Mucosa of rectum (tissue), 2 donors: ENCODE results near the gene AMBP.

Experiments
- H3K27ac ChIP-seq, 2 donors: one replicate each; pipeline ENCODE4 v1.7.0; 2013; ENCODE audit warnings: inconsistent platforms in 2 of 2, low read depth in 2 of 2, low read length in 2 of 2
- H3K27me3 ChIP-seq, 2 donors: one replicate each; pipeline ENCODE4 v1.7.0; 2013; ENCODE audit warnings: low read length in 2 of 2; ENCODE audit not compliant: control insufficient read depth in 2 of 2, insufficient read depth in 2 of 2
- H3K36me3 ChIP-seq, 2 donors: one replicate each; pipeline ENCODE4 v1.7.0; 2013; ENCODE audit warnings: low read length in 2 of 2; ENCODE audit not compliant: control insufficient read depth in 2 of 2, insufficient read depth in 2 of 2
- H3K4me1 ChIP-seq, 2 donors: one replicate each; pipeline ENCODE4 v1.7.0; 2013; ENCODE audit warnings: low read length in 2 of 2, mild to moderate bottlenecking in 1 of 2; ENCODE audit not compliant: control insufficient read depth in 2 of 2, insufficient read depth in 2 of 2
- H3K4me3 ChIP-seq, 2 donors: one replicate each; pipeline ENCODE4 v1.7.0; 2013; ENCODE audit warnings: low read length in 2 of 2
- H3K9ac ChIP-seq, 2 donors: one replicate each; pipeline ENCODE4 v1.7.0; 2013; ENCODE audit warnings: low read length in 2 of 2, low read depth in 1 of 2, mild to moderate bottlenecking in 1 of 2
- H3K9me3 ChIP-seq, 2 donors: one replicate each; pipeline ENCODE4 v1.7.0; 2013; ENCODE audit warnings: low read length in 2 of 2; ENCODE audit not compliant: control insufficient read depth in 2 of 2
- donor health status: healthy.
- donor health status: Normal muscosa, but diverticular disease.

AMBP gene

GRCh38 chr9:114082017-114082762 lies 4.1 kb upstream of the AMBP start:
- H3K36me3 ChIP-seq: no peaks in the 10 kb centered on the region
- peaks cover 28 to 40% of the 10 kb centered on the region in 2 donors for H3K4me1 ChIP-seq
- H3K27ac ChIP-seq: peak overlapping the region; percentile 74 to 76
- no peak overlapping the region for H3K4me3 ChIP-seq
- no peak overlapping the region for H3K9ac ChIP-seq
- H3K9me3 ChIP-seq: no peaks in the 10 kb centered on the region
- no peaks in the 10 kb centered on the region for H3K27me3 ChIP-seq

- H3K9me3 ChIP-seq: no peaks in the 10 kb centered on the region
- no peak overlapping the region for H3K9ac ChIP-seq
- peak overlapping the region; percentile 74 to 76 for H3K27ac ChIP-seq
- no peaks in the 10 kb centered on the region for H3K27me3 ChIP-seq
- no peaks in the 10 kb centered on the region for H3K36me3 ChIP-seq
- H3K4me1 ChIP-seq: peaks cover 28 to 41% of the 10 kb centered on the region in 2 donors
- H3K4me3 ChIP-seq: peak overlapping the region in 1 of 2 donors; percentile 22
These were observed 3.4 kb upstream of the AMBP start for GRCh38 chr9:114081441-114082016.

GRCh38 chr9:114080773-114081440 lies 2.8 kb upstream of the AMBP start:
- no peak overlapping the region for H3K9ac ChIP-seq
- H3K9me3 ChIP-seq: no peaks in the 10 kb centered on the region
- H3K36me3 ChIP-seq: no peaks in the 10 kb centered on the region
- H3K4me3 ChIP-seq: peak overlapping the region in 1 of 2 donors; percentile 22
- no peaks in the 10 kb centered on the region for H3K27me3 ChIP-seq
- peaks cover 28 to 42% of the 10 kb centered on the region in 2 donors for H3K4me1 ChIP-seq
- peak overlapping the region; percentile 74 to 76 for H3K27ac ChIP-seq

GRCh38 chr9:114080195-114080772 lies 2.2 kb upstream of the AMBP start:
- no peaks in the 10 kb centered on the region for H3K36me3 ChIP-seq
- H3K27me3 ChIP-seq: no peaks in the 10 kb centered on the region
- H3K9me3 ChIP-seq: no peaks in the 10 kb centered on the region
- H3K9ac ChIP-seq: no peak overlapping the region
- peak overlapping the region; percentile 26 to 74 for H3K27ac ChIP-seq
- H3K4me1 ChIP-seq: peaks cover 28 to 42% of the 10 kb centered on the region in 2 donors
- no peak overlapping the region for H3K4me3 ChIP-seq

- Histone ChIP-seq H3K9me3 (no peaks in the 10 kb centered on the region), H3K36me3 (no peaks in the 10 kb centered on the region), H3K27ac (no peak overlapping the region), H3K9ac (no peak overlapping the region), H3K27me3 (no peaks in the 10 kb centered on the region), H3K4me3 (no peak overlapping the region), H3K4me1 (peaks cover 28 to 42% of the 10 kb centered on the region in 2 donors)
These were observed 669 bp upstream of the AMBP start for GRCh38 chr9:114078781-114079156.

- Histone ChIP-seq H3K4me1 (peaks cover 28 to 37% of the 10 kb centered on the region in 2 donors), H3K27ac (no peak overlapping the region), H3K4me3 (no peak overlapping the region), H3K27me3 (no peaks in the 10 kb centered on the region), H3K9ac (no peak overlapping the region), H3K36me3 (no peaks in the 10 kb centered on the region), H3K9me3 (no peaks in the 10 kb centered on the region)
These were observed 800 bp downstream of the AMBP start for GRCh38 chr9:114077162-114077837.

GRCh38 chr9:114076237-114077161 lies 1.6 kb downstream of the AMBP start:
- no peak overlapping the region for H3K4me3 ChIP-seq
- no peaks in the 10 kb centered on the region for H3K36me3 ChIP-seq
- peaks cover 20 to 29% of the 10 kb centered on the region in 2 donors for H3K4me1 ChIP-seq
- no peak overlapping the region for H3K9ac ChIP-seq
- no peaks in the 10 kb centered on the region for H3K27me3 ChIP-seq
- no peaks in the 10 kb centered on the region for H3K9me3 ChIP-seq
- no peak overlapping the region for H3K27ac ChIP-seq

- no peak overlapping the region for H3K27ac ChIP-seq
- no peak overlapping the region for H3K9ac ChIP-seq
- H3K9me3 ChIP-seq: no peaks in the 10 kb centered on the region
- peaks cover 15 to 20% of the 10 kb centered on the region in 2 donors for H3K4me1 ChIP-seq
- H3K36me3 ChIP-seq: no peaks in the 10 kb centered on the region
- no peak overlapping the region for H3K4me3 ChIP-seq
- H3K27me3 ChIP-seq: no peaks in the 10 kb centered on the region
These were observed 2.5 kb downstream of the AMBP start for GRCh38 chr9:114075602-114076001.
